ENCODE results near the gene SPINT4.

SPINT4 gene

DNA sequence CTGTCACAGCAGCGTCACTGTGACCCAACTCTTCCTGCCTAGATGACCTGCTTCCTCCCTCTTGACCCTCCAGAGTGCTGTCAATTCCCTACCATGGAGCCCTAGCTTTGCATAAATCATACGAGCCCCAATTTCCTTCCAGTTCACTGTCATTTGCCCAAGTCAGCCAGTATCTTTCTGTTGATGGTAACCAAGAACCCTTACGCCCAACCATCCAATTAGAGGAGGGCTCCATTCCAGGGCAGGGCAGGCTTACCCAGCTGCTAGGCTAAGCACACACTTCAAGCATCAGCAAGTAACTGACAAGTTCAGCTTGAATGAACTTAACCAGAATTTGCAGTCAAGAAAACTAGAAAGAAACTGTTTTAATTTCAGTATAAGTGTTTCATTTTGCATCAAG is 43.8 kb downstream of the SPINT4 start:
- no peak for DNase-seq

DNA sequence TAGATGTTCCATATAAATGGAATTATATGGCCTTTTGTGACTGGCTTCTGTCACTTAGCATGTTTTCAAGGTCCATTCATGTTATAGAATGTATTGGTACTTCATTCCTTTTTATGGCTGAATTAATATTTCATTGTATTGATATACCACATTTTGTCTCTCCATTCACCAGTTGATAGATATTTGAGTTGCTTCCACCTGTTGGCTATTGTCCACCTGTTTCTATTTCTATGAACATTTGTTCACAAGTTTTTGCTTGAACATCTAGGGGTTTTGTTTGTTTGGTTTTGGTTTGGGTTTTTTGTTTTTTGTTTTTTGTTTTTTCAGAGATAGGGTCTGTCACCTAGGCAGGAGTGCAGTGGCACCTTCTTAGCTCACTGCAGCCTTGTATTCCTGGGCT is 46.3 kb downstream of the SPINT4 start:
- DNase-seq = no peak

DNA sequence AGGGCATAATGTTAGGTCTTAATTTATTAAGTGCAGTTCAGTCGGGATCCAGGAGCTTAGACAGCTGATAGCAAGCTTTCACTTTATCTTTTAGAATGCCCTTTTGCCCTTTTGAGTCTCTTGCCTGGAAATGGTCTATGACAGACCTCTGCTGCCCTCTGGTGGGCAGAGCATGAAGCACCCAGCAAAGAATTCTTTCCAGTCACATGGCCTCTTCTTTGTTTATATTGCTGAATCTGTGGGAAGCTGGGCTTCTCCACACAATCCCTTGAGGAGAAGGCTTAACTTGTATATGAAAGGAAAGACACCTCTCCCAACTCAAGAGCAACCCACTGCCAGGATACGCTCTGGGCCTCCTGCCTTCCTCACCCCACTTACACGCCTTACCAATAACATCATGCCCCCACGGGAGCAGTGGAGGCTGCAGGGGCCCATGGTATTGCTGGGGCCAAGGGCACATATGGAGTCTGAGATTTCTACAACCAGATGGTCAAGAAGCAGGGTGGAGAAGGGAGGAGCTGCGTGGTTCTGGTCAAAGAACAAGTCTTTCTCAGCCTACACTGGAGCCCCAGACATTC is 49.1 kb downstream of the SPINT4 start:
- peak; percentile 73 for DNase-seq

DNA sequence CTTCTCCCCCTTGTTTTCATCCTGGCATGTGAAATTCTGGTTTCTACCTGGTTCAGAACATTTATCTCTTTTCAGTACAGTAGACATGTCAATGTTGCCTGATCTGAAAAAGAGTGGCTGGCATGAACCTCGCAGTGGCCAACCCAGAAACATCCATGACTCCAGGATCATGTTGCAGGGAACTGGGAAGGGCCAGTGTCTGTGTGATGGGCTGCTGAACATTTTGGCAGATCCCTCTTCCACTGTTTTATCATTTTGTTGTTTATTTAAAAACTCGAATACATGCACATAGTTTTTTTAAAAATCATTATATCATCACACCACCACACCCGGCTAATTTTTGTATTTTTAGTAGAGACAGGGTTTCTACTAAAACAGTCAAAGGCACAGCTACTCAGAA is 50.5 kb downstream of the SPINT4 start:
- no peak for DNase-seq

DNA sequence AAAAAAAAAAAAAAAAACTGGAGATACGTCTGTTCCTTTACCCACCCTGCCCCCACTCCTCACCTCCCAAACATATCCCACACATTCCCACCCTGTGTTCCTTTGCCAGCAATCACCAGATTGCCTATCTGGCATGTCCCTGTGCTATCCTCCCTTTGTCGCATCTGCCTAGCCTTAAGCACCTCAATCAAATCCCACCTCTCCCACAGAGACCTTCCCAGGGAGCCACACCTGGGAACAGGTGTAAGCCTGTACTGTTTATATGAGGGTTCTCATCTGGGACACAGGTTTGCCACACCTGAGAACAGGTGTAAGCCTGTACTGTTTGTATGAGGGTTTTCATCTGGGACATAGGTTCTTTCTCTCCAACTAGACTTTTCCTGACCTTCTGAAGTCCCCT is 52.8 kb downstream of the SPINT4 start:
- DNase-seq = no peak

DNA sequence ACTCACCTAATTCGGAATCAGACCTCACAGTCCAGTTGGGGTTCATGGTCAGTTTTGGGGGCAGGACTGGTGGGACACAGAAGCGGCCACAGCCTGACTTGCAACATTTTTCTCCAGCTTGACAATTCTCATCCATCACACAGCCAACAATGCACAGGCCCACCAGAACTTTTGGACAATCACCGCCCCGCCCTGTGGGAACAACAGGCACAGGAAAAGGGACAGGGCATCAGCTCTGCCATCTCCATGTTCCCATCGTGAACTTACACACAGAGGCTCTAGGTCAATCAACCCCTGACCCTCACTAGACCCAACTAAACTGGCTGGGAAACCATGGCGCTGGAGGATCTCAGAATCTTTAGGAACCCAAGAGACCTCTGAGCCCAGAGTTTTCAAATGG is 53.3 kb downstream of the SPINT4 start:
- no peak for DNase-seq
